CD4-positive, alpha-beta T cell treated with Interleukin-6 for 4 hours (primary cell): ENCODE data around the gene MGAT1.
A peak's percentile ranks its signal among the peaks of the same experiment; 100 is the strongest.

Experiments used
- DNase-seq: peaks from one replicate; pipeline ENCODE4 v3.0.0-alpha.2; 2020; ENCODE audit warnings: mixed read lengths

The MGAT1 gene

DNA sequence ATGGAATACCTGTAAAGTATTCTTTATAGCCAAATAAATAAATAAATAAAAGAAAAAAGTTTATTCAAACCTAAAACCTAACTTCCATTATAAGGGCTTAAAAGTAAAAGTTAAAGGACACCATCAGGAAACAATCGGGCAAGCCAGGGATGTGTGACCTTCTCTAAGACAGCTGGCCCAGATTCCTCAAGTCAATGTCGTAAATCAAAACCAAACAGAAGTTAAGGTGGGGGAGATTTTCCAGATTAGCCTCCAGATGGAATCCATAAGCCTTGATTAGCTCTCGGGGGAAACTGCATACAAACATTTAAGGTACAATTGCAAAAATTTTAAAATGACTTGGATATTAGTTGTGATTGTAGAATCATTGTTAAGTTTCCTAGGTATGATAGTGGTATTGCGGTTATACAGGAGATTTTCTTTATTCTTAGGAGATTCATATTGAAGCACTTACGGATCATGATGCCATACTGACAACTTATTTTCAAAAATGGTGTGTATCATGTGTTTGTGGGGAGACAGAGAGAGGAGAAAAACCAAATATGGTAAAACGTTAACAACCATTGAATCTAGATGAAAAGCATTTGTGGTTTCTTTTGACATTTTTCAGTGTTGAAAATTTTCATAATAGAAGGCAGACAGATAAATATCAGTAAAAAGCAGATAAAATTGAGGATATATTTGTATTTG, 21.5 kb upstream of the MGAT1 start:
- DNase-seq: no peak

DNA sequence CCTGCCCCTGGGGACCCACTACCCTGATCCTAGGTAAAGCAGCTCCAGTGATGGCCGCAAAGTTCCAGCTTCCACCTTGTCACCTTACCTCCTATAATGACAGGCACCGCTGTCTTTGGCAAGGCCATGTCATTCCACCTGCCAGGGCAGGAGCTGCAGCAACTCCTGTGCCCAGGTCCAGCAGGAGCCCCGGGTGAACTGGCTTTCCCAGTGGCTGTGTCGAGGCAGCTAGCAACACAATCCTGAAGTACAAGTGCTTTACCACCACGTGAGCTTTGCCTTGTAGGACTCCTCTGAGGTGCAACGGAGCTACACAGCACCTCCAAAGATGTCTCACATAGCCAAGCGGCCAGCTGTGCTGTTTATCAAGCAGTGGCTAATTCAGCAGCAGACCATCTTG, 20.7 kb upstream of the MGAT1 start:
- DNase-seq: no peak

GRCh38 chr5:180821538-180821937, 18.9 kb upstream of the MGAT1 start:
- DNase-seq: no peak

GRCh38 chr5:180820788-180821321, 18.2 kb upstream of the MGAT1 start:
- no peak for DNase-seq

- no peak for DNase-seq
Observed at GRCh38 chr5:180818677-180819341, 16.2 kb upstream of the MGAT1 start.

DNA sequence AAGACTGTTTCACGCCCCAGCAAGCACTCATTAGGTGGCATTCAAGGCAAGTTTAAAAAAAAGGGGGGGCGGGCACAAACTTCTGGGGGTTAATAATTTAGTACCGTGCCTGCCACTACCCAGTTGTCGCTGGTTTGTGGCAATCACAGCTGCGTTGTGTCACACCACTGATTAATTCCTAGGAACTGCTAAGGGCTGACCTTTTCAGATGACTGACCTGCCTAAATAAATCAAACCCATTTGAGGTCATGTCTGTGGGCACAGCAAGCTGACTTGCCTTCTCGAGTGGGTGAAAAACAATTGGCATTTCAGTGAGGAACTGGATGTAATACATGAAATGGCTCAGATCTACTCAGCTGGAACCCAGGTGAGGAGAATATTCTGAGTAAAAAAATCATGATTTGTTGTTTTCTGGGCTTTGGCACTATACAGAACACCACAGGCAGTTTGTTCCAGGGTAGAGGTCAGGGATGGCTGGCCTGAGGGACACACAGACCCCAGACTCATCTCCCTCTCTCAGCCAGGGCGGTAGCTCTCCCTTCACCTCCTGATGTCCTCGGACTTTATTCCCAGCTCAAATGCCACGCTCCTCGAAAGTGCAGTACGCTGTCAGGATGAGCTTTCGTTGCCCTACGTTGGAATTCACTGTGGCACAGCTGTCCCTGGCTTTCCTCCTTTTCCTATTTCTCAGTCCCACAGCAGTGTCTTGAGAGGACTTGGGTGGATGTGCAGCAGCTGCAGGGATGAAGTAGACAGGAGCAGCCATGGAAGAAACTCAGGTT, 15.5 kb upstream of the MGAT1 start:
- no peak for DNase-seq

GRCh38 chr5:180816608-180817534, 14.3 kb upstream of the MGAT1 start:
- peak; percentile 37 for DNase-seq

GRCh38 chr5:180815293-180815917, 12.8 kb upstream of the MGAT1 start:
- no peak for DNase-seq

DNA sequence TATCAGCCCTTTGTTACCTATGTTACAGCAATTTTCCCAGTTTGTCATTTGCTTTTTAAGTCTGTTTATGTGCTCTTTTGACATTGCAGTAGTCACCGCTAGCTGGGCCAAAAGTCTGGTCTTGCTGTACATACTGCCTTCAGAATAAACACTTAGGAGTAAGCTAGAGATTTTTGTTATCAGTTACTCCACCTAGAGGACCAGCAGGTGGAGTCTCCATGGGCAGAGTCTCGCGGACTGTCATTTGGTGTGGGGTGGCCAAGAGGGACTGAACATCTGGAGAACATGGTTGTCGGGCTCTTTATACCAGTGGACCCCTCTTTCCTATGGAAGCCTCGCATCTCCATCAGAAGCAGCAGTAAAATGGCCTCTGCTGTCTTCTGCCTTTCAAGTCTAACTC, 10.8 kb upstream of the MGAT1 start:
- DNase-seq: no peak

DNA sequence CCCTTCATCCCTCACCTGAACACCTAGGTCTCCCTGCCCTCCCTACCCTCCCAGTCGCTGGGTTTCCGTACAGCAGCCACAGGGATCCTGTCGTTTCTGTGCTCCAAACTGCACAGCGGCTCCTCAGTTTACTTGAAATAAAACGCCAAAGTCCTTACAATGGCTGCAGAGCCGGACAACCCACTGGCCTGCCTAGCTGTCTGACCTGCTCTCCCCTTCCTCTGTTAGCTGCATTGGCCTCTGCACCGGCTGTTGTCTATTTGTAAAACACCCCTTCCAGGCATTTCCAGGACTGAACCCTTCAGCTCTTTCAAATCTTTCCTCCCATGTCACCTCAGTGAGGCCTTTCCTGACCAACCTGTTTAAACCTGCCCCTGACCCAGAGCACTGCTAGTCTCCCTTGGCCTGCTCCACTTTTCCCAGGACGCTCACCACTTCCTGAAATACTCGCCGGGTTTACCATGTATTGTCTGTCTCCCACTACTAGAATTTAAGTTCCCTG, 9.1 kb upstream of the MGAT1 start:
- DNase-seq: no peak

DNA sequence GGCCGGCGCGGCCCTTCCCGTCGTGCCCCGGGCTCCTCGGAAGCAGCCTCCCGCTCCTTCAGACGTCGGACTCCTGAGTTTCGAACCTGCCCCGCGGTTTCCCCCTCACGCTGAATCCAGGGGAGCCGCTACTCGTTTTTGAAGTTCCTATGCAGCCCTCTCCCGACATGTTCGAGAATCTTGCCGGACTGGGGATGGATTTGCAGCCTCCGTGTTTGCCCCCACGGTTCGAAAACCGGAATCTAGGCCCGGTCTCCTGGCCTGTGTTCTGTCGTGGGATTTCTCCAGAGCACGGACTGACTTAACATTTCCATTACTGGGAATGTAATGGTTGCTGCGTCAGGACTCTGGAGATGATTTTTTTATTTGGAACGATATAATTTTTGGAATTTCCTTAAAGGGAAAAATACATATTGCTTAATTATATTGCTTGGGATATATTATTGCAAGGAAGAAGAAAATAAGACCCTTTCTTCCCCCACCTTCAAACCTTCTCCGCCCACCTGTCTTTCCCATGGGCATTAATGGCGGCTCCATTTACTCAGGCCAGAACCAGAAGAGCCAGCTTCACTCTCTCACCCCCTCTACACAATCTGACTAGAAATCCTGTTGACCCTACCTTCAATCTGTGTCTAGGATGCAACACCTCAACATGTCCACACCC, 8.5 kb upstream of the MGAT1 start:
- no peak for DNase-seq

DNA sequence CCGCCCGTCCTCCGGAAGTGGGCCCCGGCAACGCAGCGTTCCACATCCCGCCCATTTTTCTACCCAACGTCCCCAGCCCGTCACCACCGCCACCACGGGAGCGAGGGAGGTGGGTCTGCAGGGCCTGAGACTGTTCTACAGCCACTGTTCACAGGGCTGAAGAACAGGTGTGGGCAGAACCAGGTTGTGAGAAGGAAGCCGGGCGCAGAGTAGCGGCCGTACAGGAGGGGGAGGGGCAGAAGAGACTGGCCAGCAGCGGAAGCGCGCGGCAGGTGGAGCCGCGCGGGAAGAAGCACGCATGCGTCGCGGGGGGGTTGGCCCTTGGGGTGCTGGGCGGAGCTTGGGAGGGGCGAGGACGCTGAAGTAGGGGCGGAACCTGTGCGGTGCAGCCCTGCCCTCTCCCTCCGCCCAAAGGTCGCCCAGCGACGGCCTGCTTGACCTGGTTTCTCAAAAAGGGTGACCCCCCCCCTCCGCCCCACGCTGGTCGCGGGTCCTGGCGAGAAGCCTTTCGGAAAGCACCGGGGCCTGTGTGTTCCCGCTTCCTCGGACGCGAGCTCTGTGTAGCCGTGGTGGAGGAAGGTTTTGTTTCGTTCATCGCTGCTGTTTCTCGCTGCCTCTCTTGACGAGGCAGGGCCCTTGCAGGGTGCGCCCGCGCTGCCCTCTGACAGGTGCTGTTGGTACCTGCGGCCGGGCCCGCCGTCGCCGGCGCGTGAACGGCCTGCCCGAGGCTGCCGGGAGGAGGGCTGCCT, 7.8 kb upstream of the MGAT1 start:
- peak; percentile 95 for DNase-seq

DNA sequence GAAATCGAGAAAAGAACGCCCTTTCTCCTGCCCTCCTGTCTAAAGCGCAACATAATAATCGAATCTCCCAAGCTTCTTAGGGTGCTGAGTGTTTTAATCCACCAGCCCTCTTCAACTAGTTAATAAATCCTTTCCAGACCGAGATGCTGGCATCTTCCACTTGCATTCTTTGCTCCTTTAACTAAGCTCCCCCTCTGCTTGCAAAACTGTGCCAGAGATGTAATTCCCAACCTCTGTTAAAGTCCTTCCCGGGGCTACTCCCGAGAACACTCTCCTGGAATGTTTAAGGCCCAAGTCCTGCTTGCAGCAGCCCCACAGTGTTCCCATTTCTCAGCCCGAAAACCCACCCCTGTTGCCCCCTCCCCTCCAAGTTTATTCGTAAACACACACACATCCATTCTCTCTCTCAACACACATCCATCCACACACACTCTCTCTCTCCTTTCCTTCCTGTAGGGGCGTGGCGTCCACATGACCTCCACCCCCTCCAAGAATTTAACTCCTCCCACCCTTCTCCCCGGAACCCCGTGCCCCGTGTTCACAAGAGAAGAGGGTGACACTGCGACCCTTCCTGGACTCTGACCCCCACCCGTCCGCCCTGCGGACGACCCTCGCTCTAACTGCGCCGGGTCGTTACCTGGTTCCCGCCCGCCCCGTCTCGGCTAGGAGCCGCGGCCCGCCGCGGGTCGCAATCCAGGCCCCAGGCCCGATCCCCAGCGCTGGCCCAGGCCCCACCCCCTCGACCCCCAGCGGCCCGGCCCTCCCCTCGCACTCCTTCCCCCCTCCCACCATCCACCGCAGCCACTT, 7.0 kb upstream of the MGAT1 start:
- peak; percentile 95 for DNase-seq

DNA sequence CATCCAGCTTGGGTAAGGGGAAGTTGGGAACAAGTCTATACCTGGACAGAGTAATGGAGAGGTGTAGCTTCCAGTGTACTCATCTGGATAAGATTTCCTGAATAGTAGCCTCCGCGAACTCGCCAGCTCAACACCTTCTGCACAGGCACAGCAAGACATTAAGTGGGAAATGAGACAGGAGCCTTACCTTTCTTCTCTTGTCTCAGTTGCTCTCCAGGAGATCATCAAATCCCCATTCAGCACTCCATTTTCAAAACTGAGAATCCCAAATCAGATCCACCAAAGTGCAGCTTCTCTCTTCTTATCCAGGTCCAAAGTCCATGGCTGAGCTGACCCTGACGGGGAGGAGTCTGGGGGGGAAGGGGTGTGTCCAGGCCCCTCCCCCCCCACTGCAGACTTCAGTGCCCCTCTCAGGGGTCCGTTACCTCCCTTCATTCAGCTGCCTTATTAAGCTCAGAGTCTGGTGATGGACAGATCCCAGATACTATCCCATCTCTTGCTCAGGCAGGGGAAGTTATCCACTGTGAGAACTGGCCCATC, 5.9 kb upstream of the MGAT1 start:
- DNase-seq: no peak

DNA sequence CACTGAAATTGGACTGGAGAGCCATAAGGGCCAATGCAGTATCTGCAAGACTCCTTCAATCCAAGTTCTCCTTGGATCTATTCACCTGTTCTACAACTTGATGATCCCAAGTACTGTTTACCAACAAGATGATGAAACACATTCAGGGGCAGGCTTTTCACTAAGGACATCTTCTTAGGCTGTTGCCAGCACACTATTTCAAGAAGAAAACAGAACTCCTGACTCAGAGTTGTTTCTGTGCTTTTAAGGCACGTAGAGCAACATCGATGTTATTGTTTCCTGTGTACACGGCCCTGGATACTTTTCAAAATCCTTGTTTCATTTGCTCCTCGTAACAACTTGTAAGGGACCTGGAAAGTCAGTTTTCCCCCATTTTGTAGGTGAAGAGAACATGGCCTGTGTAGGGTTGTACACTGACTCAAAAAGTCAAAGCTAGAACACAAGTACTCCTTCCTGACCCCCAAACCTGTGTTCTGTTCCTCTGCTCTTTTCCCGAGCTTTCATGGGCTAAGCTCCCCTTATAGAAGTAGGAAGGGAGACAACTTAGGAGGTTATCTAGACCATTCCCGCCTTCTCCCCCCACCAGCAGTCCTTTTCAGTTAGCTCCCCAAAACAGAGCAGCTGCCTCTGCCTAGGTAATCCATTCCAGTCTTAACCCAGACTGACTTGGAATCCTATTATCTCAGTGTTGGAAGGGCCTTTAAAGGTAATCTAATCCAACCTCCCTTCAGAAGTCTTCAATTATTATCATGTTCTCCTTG, 5.2 kb upstream of the MGAT1 start:
- no peak for DNase-seq

- DNase-seq: no peak
Observed at GRCh38 chr5:180807046-180807445, 4.4 kb upstream of the MGAT1 start.

DNA sequence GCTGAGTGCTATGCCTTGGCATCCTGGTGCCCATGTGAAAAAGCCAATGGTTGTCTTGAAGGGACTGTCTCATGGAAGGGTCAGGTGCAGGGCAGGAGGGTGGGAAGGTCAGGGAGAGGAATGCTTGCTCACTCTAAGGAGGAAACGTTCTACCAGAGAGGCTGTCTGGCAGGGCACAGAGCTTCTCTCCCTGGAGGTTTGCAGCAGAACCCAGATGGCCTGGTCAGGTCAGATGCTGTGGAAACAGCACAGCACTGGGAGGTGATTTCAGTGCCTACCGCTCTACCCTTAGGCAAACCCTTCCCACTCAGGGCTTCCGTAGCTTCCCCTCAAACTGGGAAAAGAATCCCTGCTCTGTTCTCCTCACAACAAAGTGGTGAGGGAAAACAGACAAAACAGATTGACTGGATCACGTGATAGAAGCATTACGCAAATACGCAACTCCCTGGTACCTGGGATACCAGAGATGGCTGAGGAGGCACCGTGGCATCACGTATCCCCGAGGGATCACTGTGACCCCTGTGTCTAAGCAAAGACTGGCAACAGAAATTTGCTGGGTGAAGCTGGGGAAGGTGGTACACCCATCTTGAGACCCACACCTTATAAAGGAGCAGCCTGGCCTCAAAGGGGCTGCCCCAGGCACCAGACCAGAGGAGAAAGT, 3.9 kb upstream of the MGAT1 start:
- DNase-seq: peak; percentile 14

DNA sequence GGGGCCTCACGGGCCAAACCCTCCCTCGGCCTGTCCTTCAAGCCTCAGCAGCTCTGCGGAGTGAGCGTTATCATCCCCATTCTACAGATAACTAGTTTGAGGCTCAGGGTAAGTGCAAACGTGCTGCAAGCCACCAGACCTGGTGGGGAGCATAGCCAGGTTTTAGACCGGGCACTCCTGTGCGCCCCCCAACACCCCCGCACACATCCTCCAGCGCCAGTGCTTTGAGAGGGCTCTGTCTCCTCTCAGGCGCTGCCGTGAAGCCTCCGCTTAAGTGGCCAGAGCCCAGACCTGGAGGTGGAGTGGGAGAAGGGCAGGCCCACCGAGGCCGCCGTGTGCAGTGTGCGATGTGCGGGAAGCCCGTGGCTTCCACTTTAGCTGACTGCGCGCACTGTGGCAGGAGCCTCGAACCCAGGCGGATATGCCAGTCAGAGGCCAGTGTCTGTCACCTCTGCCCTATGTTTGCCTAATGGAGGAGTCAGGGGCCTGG, 1.6 kb upstream of the MGAT1 start:
- DNase-seq: peak; percentile 56
